DOHH2 (cell line): ENCODE measurements around the gene CLCC1.

Experiments used
- EZH2phosphoT487 ChIP-seq: fragments of 200-600 bp; sonication (generic); IDR thresholded peaks from 2 replicates; pipeline ENCODE4 v1.6.1; 2017; ENCODE audit warnings: borderline replicate concordance, mild to moderate bottlenecking, antibody characterized with exemption, low read length, moderate library complexity, mixed read lengths
- TF ChIP-seq, protein P1 (sequence below): fragments of 200-600 bp; sonication (generic); IDR thresholded peaks from one replicate; pipeline ENCODE4 v1.5.1; 2014; ENCODE audit warnings: antibody characterized with exemption, mild to moderate bottlenecking, low read depth, low read length; ENCODE audit not compliant: poor library complexity, severe bottlenecking

- TF ChIP-seq, protein P1, sequence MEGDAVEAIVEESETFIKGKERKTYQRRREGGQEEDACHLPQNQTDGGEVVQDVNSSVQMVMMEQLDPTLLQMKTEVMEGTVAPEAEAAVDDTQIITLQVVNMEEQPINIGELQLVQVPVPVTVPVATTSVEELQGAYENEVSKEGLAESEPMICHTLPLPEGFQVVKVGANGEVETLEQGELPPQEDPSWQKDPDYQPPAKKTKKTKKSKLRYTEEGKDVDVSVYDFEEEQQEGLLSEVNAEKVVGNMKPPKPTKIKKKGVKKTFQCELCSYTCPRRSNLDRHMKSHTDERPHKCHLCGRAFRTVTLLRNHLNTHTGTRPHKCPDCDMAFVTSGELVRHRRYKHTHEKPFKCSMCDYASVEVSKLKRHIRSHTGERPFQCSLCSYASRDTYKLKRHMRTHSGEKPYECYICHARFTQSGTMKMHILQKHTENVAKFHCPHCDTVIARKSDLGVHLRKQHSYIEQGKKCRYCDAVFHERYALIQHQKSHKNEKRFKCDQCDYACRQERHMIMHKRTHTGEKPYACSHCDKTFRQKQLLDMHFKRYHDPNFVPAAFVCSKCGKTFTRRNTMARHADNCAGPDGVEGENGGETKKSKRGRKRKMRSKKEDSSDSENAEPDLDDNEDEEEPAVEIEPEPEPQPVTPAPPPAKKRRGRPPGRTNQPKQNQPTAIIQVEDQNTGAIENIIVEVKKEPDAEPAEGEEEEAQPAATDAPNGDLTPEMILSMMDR, result no peak
- no peak for TF ChIP-seq EZH2phosphoT487
These were observed 9.8 kb downstream of the CLCC1 start for GRCh38 chr1:108953452-108953851.
